NAMALWA (cell line): ENCODE data around the gene COL11A2.
"Not testable (repeated sequence)": the region's sequence is repeated elsewhere in the genome, so short reads cannot be mapped to it uniquely, and the experiment has no call there.

Source experiments
- DNase-seq: peaks from one replicate; pipeline ENCODE4 v3.0.0-alpha.2; 2015; ENCODE audit warnings: low spot score

The COL11A2 gene

GRCh38 chr6:33192105-33192646, at the start of gene COL11A2:
Gene COL11A2 (minus strand): TSS chr6:33192467. CDS start chr6:33192240, 227 bp downstream.
- no peak for DNase-seq

- DNase-seq = no peak
Measured at GRCh38 chr6:33241968-33242367, 49.7 kb upstream of the COL11A2 start.

- no peak for DNase-seq
Measured at GRCh38 chr6:33237741-33238140, 45.5 kb upstream of the COL11A2 start.

- DNase-seq = no peak
Measured at GRCh38 chr6:33236852-33237251, 44.6 kb upstream of the COL11A2 start.

GRCh38 chr6:33236328-33236727, 44.1 kb upstream of the COL11A2 start:
- no peak for DNase-seq

- no peak for DNase-seq
Measured at GRCh38 chr6:33235221-33235634, 43.0 kb upstream of the COL11A2 start.

- not testable (repeated sequence) for DNase-seq
Measured at GRCh38 chr6:33226503-33227120, 34.3 kb upstream of the COL11A2 start.

GRCh38 chr6:33217681-33218080, 25.4 kb upstream of the COL11A2 start:
- no peak for DNase-seq

- no peak for DNase-seq
Measured at GRCh38 chr6:33217246-33217645, 25.0 kb upstream of the COL11A2 start.

- DNase-seq = no peak
Measured at GRCh38 chr6:33216117-33216649, 23.9 kb upstream of the COL11A2 start.

- no peak for DNase-seq
Measured at GRCh38 chr6:33215271-33216116, 23.2 kb upstream of the COL11A2 start.

GRCh38 chr6:33213989-33214335, 21.7 kb upstream of the COL11A2 start:
- DNase-seq = no peak

- no peak for DNase-seq
Measured at GRCh38 chr6:33213166-33213988, 21.1 kb upstream of the COL11A2 start.

GRCh38 chr6:33212857-33213165, 20.5 kb upstream of the COL11A2 start:
- no peak for DNase-seq

GRCh38 chr6:33211666-33212422, 19.6 kb upstream of the COL11A2 start:
- no peak for DNase-seq

- no peak for DNase-seq
Measured at GRCh38 chr6:33211136-33211535, 18.9 kb upstream of the COL11A2 start.

- DNase-seq = no peak
Measured at GRCh38 chr6:33209856-33210255, 17.6 kb upstream of the COL11A2 start.

GRCh38 chr6:33208091-33208967, 16.1 kb upstream of the COL11A2 start, which contains the start of gene RING1:
Gene RING1 (plus strand): TSS chr6:33208500. CDS start chr6:33208823, 323 bp downstream.
- DNase-seq = peak; percentile 76

- no peak for DNase-seq
Measured at GRCh38 chr6:33207552-33208090, 15.4 kb upstream of the COL11A2 start.
